ENCODE measurements around the gene LUC7L.
"Not testable (repeated sequence)": the region's sequence is repeated elsewhere in the genome, so short reads cannot be mapped to it uniquely, and the experiment has no call there.

DNA sequence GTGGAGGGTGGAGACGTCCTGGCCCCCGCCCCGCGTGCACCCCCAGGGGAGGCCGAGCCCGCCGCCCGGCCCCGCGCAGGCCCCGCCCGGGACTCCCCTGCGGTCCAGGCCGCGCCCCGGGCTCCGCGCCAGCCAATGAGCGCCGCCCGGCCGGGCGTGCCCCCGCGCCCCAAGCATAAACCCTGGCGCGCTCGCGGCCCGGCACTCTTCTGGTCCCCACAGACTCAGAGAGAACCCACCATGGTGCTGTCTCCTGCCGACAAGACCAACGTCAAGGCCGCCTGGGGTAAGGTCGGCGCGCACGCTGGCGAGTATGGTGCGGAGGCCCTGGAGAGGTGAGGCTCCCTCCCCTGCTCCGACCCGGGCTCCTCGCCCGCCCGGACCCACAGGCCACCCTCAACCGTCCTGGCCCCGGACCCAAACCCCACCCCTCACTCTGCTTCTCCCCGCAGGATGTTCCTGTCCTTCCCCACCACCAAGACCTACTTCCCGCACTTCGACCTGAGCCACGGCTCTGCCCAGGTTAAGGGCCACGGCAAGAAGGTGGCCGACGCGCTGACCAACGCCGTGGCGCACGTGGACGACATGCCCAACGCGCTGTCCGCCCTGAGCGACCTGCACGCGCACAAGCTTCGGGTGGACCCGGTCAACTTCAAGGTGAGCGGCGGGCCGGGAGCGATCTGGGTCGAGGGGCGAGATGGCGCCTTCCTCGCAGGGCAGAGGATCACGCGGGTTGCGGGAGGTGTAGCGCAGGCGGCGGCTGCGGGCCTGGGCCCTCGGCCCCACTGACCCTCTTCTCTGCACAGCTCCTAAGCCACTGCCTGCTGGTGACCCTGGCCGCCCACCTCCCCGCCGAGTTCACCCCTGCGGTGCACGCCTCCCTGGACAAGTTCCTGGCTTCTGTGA lies 52.5 kb downstream of the LUC7L start, which contains the start of gene HBA1:
- TF ChIP-seq, protein P1, sequence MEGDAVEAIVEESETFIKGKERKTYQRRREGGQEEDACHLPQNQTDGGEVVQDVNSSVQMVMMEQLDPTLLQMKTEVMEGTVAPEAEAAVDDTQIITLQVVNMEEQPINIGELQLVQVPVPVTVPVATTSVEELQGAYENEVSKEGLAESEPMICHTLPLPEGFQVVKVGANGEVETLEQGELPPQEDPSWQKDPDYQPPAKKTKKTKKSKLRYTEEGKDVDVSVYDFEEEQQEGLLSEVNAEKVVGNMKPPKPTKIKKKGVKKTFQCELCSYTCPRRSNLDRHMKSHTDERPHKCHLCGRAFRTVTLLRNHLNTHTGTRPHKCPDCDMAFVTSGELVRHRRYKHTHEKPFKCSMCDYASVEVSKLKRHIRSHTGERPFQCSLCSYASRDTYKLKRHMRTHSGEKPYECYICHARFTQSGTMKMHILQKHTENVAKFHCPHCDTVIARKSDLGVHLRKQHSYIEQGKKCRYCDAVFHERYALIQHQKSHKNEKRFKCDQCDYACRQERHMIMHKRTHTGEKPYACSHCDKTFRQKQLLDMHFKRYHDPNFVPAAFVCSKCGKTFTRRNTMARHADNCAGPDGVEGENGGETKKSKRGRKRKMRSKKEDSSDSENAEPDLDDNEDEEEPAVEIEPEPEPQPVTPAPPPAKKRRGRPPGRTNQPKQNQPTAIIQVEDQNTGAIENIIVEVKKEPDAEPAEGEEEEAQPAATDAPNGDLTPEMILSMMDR (IDR thresholded peaks at IDR 0.05; ENCODE audit: low read length): not testable (repeated sequence)
- TF ChIP-seq EZH2 (IDR thresholded peaks at IDR 0.05; ENCODE audit: borderline replicate concordance, low read length): not testable (repeated sequence)

Measured in OCI-LY1 (cell line).